Panc1 (cell line): ENCODE data around the gene PIAS3.

Source experiments
- CTCF ChIP-seq: fragments of 450-650 bp; IDR thresholded peaks from 2 replicates; pipeline ENCODE4 v1.5.1; 2017; ENCODE audit warnings: mild to moderate bottlenecking
- POLR2AphosphoS5 ChIP-seq: IDR thresholded peaks from 2 replicates; pipeline ENCODE4 v1.6.1; 2012; ENCODE audit warnings: mild to moderate bottlenecking, low read depth, low read length, moderate library complexity
- SIN3A ChIP-seq: IDR thresholded peaks from 2 replicates; pipeline ENCODE4 v1.6.1; 2012; ENCODE audit warnings: low read depth, mild to moderate bottlenecking, low read length, moderate library complexity, borderline replicate concordance; ENCODE audit not compliant: insufficient read depth
- TCF7L2 ChIP-seq: IDR thresholded peaks from 2 replicates; pipeline ENCODE4 v1.6.1; 2011; ENCODE audit warnings: mild to moderate bottlenecking, low read depth, low read length, inconsistent platforms

- TF ChIP-seq TCF7L2 (no peak), POLR2AphosphoS5 (no peak), CTCF (no peak), SIN3A (no peak)
These were observed 15.8 kb downstream of the PIAS3 start for GRCh38 chr1:145843031-145843430.
